ENCODE results near the gene C1orf21.

GRCh38 chr1:184555665-184556641 lies 169.1 kb downstream of the C1orf21 start:
- TF ChIP-seq ZC3H10 (CRISPR knock-in tag; IDR thresholded peaks at IDR 0.05) (no peak), TCF4 (CRISPR knock-in tag; IDR thresholded peaks at IDR 0.05; ENCODE audit: borderline replicate concordance) (no peak), PPARA (CRISPR knock-in tag; IDR thresholded peaks at IDR 0.05; ENCODE audit: borderline replicate concordance) (no peak), CREB5 (CRISPR knock-in tag; IDR thresholded peaks at IDR 0.05; ENCODE audit: low read depth) (no peak), ZFP30 (CRISPR knock-in tag; IDR thresholded peaks at IDR 0.05) (no peak), ZNF565 (CRISPR knock-in tag; conservative IDR thresholded peaks at IDR 0.05; ENCODE audit: low read depth) (no peak), RARB (CRISPR knock-in tag; IDR thresholded peaks at IDR 0.05) (no peak), GLIS3 (CRISPR knock-in tag; IDR thresholded peaks at IDR 0.05) (no peak), ZFP3 (CRISPR knock-in tag; IDR thresholded peaks at IDR 0.05) (no peak), ZNF70 (CRISPR knock-in tag; IDR thresholded peaks at IDR 0.05) (no peak), ARNTL (CRISPR knock-in tag; IDR thresholded peaks at IDR 0.05; ENCODE audit: borderline replicate concordance, low read depth) (no peak)
- TF ChIP-seq, protein P1, sequence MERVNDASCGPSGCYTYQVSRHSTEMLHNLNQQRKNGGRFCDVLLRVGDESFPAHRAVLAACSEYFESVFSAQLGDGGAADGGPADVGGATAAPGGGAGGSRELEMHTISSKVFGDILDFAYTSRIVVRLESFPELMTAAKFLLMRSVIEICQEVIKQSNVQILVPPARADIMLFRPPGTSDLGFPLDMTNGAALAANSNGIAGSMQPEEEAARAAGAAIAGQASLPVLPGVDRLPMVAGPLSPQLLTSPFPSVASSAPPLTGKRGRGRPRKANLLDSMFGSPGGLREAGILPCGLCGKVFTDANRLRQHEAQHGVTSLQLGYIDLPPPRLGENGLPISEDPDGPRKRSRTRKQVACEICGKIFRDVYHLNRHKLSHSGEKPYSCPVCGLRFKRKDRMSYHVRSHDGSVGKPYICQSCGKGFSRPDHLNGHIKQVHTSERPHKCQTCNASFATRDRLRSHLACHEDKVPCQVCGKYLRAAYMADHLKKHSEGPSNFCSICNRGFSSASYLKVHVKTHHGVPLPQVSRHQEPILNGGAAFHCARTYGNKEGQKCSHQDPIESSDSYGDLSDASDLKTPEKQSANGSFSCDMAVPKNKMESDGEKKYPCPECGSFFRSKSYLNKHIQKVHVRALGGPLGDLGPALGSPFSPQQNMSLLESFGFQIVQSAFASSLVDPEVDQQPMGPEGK (CRISPR knock-in tag; IDR thresholded peaks at IDR 0.05; ENCODE audit: borderline replicate concordance), result no peak
- TF ChIP-seq, protein P2, sequence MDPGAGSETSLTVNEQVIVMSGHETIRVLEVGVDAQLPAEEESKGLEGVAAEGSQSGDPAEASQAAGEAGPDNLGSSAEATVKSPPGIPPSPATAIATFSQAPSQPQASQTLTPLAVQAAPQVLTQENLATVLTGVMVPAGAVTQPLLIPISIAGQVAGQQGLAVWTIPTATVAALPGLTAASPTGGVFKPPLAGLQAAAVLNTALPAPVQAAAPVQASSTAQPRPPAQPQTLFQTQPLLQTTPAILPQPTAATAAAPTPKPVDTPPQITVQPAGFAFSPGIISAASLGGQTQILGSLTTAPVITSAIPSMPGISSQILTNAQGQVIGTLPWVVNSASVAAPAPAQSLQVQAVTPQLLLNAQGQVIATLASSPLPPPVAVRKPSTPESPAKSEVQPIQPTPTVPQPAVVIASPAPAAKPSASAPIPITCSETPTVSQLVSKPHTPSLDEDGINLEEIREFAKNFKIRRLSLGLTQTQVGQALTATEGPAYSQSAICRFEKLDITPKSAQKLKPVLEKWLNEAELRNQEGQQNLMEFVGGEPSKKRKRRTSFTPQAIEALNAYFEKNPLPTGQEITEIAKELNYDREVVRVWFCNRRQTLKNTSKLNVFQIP (CRISPR knock-in tag; IDR thresholded peaks at IDR 0.05; ENCODE audit: borderline replicate concordance, low read depth), result no peak
